Tongue (tissue), 2 donors: Measurements from ENCODE around the gene ORC5. TPM values are rescaled to one million over a fixed set of nuclear protein-coding genes. Genes with fewer than 3 reads are reported as not detected.
"Not testable (repeated sequence)": the region's sequence is repeated elsewhere in the genome, so short reads cannot be mapped to it uniquely, and the experiment has no call there.

Experiments used
- DNase-seq: peaks from one replicate; pipeline ENCODE4 v3.0.0-alpha.2; 2015
- total RNA-seq: library from RNA; depleted of rRNA; stranded (reverse); fragments of >200 nt; gene quantifications from one replicate; pipeline ENCODE4 v1.2.3, GENCODE V29; 2014

Gene ORC5
- 213 TPM for total RNA-seq

DNA sequence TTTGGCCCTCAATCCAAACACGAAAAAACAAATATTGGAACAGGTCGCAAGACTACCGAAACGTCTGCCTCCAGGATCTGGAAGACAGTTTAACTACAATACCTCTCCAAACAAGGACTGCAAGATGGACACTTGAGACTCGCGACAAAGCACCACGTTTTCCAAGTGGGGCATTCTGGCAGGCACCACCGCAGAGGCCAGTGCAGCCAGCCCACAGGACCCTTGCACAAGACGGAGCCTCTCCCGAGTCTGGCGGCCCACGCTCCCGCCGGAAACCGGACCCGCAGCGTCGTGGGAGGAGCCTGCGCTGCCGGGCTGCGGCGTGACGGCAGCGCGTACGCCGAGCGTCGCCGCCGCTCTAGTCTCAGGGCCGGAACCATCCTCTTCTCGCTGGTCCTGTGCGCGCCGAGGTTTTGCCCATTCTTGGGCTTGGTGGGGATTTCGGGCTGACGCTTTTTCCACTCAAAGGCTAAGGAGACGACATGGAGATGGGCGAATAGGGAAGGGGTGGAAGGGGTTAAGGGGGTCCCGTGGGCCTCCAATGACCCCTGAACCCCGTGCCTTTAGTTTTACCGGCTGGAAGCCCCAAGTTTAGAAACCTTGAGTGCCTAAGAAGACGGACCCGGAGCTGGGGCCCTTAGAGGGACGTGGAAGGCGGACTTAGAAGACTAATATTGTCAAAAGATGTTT lies at the start of gene ORC5:
Gene ORC5 (minus strand): TSS at position 283 of the 690 bp plus-strand sequence. CDS start 109 bp downstream, at position 174.
- peak; percentile 91 for DNase-seq

DNA sequence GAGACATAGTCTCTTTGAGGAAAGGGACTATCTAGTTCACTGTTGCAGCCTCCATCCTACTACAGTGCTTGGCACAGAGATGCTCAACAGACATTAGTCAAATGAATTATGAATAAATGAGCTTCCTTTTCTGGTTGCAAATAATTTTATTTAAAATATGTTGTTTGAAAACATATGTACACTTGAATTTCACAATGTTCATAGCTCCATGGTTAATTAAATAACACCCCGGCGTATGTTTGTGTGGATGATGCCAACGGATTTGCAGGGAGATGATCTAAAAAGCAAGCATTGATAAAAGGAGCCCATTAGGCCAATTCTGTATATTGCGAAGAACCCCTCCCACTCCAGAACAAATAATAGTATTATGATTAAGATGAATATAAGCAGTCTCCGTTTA lies 47.8 kb upstream of the ORC5 start:
- no peak for DNase-seq

DNA sequence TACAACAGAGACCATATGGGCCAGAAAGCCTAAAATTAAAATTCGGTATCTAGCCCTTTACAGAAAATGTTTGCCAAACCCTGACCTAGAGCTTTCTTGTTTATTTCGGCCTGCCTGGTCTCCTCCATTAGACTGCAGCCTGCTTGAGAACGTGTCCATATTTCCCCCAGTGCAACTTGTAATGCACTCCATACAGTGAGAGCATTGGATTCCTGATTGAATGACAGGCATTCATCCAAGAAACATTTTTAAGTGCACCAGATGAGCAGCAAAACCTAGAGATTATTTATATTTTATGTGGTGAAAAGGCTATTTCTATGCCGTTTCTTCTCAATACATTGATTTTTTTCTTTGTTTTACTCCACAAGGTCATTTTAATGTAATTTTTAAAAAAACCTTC lies 47.4 kb upstream of the ORC5 start:
- no peak for DNase-seq

DNA sequence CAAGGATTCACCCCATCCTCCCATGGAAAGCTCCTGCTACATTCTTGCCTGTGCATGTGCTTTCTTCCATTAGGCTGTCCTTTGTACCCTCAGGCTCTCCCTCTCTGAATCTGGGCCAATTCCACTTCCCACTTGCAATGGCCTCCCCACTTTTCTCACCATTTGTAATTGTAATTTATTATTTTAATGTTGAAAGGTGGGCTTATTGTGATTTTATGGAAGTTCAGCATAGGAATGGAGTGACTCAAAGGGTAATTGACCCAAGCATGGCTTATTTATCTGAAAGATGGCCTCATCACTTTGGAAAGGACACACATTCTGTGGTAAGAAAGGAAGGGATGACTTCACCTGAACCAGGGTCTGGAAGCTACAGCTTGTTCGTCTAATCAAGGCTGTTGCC lies 46.9 kb upstream of the ORC5 start:
- DNase-seq, result no peak

DNA sequence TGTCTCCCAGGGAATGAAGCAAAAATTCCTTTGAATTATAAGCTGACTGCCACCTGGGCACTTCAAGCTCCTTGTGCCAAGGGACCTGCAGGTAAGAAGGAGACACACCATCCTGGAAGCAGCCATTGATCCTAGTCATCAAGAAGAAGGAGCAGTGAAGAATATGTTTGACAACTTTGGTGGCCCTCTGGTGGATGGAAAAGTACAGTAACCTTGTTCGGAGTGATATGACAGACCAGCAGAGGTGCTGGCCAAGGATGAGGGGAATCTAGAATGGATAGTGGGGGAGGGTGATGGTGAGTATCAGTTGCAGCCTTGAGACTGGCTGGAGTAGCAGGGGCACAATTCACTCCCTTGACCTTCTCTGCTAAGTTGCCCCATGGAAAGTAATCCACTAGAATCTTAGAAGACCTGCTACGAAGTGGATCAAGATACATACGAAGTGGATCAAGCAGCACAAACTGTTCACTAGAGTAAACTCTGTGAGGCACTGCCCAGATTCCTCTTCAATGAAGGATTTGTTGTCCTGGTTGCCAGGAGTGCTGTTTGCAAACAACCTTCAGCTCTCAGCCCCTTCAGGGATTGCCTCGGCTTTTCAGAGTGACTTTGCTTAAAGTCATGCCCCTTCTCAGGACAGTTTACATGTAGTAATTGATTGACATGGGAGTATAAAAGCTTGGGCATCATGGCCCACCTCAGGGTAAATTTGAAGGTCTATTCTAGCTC lies 44.8 kb upstream of the ORC5 start:
- DNase-seq, result no peak

DNA sequence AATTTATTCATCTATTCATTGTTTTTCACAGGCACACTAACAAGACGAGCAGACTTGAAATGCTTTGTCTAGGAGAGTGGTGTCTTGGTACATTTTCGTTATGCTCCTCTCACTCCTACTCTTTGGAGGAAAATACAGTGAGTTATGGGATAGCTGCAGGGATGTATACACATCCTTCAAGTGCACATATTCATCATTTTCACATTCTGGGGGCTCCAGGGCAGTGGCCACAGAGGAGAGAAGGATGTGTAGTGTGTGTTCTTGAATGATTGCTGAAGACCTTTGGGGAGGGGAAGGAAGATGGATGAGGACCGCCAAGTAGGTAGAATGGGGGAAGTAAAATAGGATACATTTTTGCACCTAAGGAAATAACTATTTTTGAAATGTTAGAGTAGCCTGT lies 34.8 kb upstream of the ORC5 start:
- no peak for DNase-seq

DNA sequence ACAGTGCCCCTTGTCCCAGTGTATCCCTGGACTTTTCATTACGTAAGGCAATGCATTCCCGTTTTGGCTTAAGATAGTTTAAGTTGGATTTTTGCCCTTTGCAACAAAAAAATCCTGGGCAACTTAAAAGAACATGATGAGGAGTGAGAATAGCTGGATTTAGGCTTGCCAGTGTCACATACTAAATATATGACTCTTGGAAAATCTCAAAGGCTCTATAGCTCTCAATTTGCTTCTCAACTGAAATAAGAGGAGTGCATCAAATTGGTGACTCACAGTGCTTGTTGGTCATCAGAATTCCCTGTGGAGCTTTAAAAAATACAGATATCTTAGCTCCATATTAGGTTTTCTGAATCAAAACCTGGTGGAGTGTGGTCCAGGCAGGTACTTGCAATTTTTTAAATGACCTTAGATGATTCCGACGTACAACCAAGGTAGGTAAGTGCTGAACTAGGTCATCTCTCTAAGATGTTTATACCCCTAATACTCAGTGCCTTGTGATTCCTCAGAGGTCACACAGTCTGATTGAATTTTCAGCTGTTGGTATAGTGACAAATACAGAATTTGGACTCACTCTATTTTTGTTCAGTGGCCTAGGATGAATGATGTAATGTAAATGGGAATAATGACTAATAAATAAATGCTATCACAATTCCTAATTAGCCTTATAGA lies 33.9 kb upstream of the ORC5 start:
- DNase-seq, result no peak

DNA sequence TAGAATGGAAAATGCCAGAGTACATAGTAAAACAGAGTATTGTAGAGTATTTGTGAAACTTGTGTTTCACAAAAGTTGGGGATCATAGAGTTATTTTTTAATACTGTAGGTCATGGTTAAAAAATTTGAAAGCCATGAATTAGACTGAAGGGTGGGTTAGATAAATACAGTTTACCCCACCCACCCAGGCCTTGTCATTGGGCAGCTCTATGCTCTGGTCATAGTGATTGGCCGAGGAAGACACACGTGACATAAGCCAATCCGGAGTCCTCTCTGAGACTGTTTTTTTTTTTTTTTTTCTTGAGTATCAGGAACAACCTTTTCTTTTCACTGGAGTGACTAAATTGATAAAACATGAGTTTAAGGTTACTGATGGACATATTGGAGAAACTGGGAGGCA lies 33.3 kb upstream of the ORC5 start:
- DNase-seq, result no peak

DNA sequence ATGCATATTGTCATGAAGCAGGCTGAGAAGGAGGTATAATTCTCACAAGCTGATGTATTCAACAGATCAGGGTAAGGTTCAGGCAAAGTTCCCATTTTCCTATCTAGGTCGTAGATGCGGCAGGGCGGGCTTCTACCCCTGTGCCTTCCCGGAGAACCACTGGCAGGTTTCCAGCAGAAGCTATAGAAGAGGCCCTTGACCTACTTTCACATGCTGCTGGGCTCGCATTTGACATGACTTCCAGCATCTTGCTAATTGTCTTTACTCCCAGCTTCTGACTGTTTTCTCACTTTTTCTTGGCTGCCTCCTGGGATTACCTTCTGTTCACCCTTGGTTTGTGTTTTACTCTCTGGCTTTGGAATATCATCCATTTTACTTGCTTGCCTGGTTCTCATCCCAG lies 32.6 kb upstream of the ORC5 start:
- DNase-seq, result no peak

DNA sequence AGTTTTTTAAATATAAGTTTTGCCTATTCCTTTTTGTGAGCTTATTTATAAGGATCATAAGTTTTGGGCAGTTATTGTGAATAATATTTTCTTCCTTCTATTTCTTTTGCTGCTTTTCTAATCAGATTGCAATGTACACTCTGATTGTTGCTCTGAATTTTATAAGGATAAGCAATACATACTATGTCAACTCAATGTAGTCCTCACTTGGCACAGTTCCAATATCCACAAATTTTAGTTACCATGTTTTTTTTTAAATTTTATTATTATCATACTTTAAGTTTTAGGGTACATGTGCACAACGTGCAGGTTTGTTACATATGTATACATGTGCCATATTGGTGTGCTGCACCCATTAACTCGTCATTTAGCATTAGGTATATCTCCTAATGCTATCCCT lies 27.2 kb upstream of the ORC5 start:
- not testable (repeated sequence) for DNase-seq

DNA sequence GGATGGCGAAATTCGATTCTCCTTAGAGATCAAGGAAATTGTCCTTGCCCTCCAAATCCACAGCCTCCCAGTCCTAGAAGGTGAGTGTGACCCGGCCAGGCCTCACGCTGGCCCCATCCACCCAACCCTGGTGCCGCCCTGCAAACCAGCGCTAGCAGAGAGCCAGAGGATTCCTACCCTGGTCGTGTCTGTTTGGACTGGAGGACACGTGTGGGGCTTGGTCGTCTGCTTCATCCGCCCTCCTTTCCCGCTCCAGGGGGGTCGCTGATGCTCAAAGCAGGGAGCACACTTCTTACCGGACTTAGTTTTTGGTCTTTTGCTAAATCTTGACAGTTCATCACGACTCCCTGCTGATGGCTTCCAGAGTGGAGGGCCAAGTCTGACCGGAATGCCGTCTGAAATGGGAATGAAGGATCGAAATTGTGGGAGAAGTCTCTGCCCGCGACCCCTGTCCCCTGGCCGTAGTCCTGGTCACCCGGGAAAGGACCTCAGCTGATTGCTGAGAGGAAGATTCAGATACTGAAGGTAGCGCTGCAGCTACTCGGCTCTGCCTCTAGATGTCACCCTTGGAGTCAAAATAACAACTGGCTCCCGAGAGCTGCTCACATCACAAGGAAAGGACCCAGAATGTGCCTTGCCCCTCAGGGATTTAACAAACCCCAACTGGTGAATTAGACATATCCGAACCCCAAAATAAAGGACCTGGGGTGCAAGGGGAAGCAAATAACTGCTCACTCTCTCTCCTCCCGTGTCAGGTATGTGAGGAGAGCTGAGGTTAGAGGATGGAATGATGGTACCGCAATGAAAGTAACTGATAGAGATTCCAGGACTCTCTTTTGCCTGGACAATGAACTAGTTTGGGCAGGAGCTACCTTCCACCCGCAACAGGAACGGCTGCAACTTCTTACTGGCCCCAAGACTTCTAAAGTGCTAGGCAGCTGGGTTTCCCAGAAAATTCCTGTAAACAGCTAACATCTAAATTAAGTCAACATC lies 23.5 kb upstream of the ORC5 start:
- DNase-seq, result peak; percentile 70

DNA sequence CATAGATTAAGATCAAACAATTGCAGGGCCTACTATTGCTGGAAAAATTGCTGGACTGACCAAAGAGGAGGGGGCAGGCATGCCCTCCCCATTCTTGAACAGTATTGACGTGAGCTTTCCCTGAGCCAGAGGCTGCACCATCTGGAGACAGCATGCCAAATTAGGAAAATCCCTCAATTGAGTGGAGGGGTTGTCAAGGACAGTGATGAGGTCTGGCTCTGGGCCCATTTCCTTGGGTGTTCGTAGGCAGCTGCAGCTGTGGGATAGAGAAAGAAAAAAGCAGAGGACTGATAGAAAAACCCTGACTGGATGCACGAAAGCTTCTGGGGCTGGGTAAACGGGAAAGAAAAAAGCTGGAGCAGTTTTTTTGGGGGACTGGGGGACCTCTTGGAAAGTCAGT lies 22.8 kb upstream of the ORC5 start:
- DNase-seq, result peak; percentile 77

DNA sequence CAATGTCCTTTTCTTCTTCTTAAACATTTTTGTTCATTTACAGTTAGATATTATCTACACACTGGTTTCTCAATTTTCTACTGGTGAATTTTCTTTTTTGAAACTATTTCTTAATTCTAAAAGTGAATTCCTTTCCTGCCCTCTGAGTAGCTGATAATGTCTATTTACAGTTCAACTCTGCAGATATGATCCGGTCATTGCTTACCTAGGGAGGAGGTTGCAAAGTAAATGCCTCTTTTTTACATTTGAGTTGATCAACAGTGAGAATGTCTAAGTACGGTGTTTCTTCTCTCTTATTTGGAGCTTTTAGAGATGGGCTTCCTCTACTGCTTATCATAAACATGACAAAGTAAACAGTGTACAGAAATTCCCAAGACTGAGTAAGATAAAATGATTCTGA lies 20.6 kb upstream of the ORC5 start:
- no peak for DNase-seq

DNA sequence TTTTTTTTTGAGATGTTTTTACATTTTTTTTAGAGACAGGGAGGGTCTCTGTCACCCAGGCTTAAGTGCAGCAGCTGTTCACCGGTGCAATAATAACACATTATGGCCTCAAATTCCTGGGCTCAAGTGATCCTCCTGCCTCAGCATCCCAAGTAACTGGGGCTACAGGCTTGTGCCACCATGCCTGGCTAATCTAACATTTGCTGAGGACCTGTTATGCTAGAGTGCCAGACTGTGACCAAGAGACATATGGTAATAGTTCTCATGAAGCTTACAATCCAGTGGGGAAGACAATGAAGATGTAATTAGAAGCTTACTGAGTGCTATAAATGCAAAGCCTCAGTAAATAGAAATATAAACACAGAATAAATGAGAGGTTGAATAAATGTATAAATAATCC lies 17.6 kb upstream of the ORC5 start:
- no peak for DNase-seq

DNA sequence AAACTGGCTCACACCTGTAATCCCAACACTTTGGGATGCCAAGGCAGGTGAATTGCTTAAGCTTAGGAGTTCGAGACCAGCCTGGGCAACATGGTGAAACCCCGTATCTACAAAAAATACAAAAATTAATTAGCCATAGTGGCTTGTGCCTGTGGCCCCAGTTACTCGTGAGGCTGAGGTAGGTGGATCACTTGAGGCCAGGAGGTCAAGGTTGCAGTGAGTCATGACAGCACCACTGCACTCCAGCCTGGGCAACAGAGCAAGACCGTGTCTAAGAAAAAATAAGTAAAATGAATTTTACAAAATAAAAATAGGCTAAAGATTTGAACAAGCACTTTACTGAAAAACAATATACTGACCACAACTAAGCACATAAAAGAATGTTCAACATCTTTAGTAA lies 9.8 kb upstream of the ORC5 start:
- DNase-seq, result no peak

DNA sequence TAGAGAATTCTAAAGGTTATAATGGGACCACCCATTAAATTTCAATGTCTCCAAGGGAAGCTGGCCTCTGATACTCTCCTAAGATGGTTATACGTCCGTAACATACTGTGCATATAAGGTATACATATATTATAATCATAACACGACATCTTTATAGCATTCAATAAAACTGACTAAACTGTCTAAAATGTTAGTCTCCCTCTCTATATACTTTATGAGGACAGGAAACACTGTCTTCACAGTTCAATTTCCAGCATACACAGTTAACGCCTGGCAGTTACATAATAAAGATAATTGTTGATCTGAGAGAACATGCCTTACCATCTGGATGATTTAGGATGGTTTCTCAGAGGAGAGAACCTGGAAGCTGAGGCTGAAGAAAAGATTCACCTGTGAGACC lies 1.2 kb upstream of the ORC5 start:
- no peak for DNase-seq

DNA sequence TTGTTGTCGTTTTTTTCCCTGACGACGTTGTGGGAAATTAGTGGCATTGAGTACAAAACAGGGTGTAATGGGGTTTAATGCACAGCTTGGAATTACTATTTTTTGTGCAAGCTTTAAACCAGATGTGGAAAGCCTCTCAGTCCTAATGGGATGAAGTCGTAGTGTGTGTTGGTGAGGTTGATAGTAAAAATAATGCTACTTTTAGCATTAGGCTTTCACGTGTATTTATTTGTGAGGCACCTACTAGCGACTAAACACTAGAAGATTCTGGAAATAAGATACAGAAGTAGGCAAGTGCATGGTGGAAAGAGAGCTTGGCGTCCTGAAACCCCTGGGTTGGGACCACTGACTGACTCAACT lies 588 bp upstream of the ORC5 start:
- no peak for DNase-seq

DNA sequence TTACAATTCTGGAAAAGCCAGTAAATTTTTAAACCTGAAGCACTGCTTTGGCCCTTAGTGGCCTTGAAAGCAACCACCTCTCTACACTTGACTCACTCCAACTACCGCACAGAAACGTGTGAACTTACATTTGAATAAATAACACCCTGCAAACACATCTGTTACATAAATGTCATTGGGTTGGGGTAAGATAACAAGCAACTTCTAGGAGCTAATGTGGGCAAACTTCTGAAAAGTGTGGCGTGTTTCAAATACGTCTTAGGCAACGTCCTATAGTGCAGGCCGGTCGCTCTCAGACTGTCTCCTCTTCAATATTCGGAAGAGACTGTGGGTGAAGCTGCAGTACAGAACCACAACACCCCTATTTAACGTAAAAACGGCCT lies 474 bp downstream of the ORC5 start:
- peak; percentile 40 for DNase-seq

DNA sequence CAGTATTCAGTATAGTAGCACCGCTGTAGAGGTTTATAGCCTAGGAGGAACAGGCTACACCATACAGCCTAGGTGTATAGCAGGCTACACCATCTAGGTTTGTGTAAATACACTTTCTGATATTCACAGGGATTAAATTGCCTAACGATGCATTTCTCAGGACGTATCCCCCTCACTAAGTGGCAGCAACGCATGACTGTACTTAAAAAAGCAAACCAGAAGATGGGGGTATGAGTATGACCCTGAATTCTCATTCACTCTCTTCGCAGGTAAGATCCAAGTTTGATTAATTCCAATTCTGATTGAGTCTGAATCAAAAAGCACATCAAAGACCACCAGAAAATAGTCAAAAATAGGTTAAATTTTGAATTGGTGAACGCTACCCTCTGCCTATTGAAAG lies 972 bp downstream of the ORC5 start:
- no peak for DNase-seq

DNA sequence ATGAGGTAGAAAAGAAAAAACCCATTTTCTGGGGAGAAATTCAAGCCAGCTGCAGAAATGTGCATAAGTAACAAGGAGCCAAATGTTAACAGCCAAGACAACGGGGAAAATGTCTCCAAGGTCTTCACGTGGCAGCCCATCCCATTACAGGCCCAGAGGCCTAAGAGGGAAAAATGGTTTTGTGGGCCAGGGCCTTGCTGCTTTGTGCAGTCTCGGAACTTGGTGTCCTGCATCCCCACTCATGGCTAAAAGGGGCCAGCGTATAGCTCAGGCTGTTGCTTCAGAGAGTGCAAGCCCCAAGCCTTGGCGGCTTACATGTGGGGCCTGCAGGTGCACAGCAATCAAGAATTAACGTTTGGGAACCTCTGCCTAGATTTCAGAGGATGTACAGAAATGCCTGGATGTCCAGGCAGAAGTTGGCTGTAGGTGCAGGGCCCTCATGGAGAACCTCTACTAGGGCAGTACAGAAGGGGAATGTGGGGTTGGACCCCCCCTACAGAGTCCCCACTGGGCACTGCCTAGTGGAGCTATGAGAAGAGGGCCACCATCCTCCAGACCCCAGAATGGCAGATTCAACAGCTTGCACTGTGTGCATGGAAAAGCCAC lies 9.0 kb downstream of the ORC5 start:
- no peak for DNase-seq

DNA sequence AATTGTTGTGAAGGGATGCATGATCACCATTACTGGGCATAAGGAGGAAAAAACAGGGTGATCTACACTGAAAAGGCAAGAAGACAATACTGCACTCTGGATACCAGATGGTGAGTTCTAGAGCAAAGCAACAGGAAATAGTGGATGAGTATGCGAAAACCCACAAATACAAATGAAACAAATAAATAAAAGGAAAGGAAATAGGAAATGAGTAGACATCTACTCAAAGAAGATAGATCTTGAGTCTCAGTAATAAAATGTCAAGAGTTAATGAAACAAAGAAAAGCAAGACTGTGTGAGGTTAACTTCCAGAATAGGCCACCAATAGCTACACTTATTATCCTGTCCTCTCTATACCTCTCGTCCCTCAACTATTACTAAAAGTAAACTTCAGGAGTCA lies 11.7 kb downstream of the ORC5 start:
- no peak for DNase-seq

DNA sequence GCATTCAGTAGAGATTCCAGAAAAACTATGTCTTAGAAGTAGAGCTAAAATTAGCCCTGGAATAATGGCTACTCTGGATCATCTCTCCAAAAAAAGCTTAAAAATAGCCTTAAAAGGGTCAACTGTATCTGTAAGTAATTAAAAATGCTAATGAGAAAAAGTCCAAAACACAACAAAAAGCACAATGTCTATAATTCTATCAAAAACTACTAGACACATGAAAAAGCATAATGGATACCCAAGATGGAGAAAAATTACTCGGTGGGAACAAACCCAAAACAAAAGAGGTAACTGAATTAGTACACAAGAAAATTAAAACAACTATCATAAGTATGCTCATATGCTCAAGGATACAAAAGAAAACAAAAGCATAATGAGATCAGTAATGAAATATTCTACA lies 15.4 kb downstream of the ORC5 start:
- no peak for DNase-seq
